HepG2 (cell line): ENCODE results near the gene NFS1. TPM values are rescaled to one million over a fixed set of nuclear protein-coding genes. Genes with fewer than 3 reads are reported as not detected.

Experiments used
- GABPA ChIP-seq, 2 experiments: IDR thresholded peaks; 2 replicates each; pipeline ENCODE4 v1.6.1; 2011 to 2016; ENCODE audit warnings: low read depth in 2 of 2, low read length in 1 of 2, missing biosample characterization in 1 of 2, missing genetic modification characterization in 1 of 2
- GATAD2A ChIP-seq: IDR thresholded peaks from 2 replicates; pipeline ENCODE4 v1.6.1; 2016
- HHEX ChIP-seq: IDR thresholded peaks from 2 replicates; pipeline ENCODE4 v1.6.1; 2016; ENCODE audit warnings: control low read depth
- HNF4G ChIP-seq, 2 experiments: sonication (generic) in 1 of 2; formaldehyde crosslinking in 1 of 2; IDR thresholded peaks; 2 replicates each; pipeline versions ENCODE4 v1.4.0 to v1.6.1; 2011 to 2020; ENCODE audit warnings: borderline replicate concordance in 2 of 2, low read depth in 2 of 2, mild to moderate bottlenecking in 2 of 2, low read length in 1 of 2, missing genetic modification reagents in 1 of 2, moderate library complexity in 1 of 2
- JUND ChIP-seq: sonication (generic); formaldehyde crosslinking; IDR thresholded peaks from 2 replicates; pipeline ENCODE4 v1.8.0; 2022; ENCODE audit warnings: mild to moderate bottlenecking, missing genetic modification reagents
- KMT2B ChIP-seq: IDR thresholded peaks from 2 replicates; pipeline ENCODE4 v1.6.1; 2016; ENCODE audit warnings: missing genetic modification reagents, missing compliant biosample characterization
- MBNL3 ChIP-seq: fragments of 250-450 bp; sonication (Bioruptor Pico); conservative IDR thresholded peaks from 2 replicates; pipeline ENCODE4 v1.8.0; 2022; ENCODE audit warnings: mild to moderate bottlenecking, inconsistent platforms
- MEIS1 ChIP-seq: sonication (generic); formaldehyde crosslinking; IDR thresholded peaks from 2 replicates; pipeline ENCODE4 v1.9.0; 2021; ENCODE audit warnings: mild to moderate bottlenecking, missing genetic modification reagents, moderate library complexity, borderline replicate concordance
- NAIF1 ChIP-seq: sonication (generic); formaldehyde crosslinking; IDR thresholded peaks from 2 replicates; pipeline ENCODE4 v1.5.0; 2020; ENCODE audit warnings: mild to moderate bottlenecking, missing genetic modification reagents, borderline replicate concordance
- PAF1 ChIP-seq: IDR thresholded peaks from 2 replicates; pipeline ENCODE4 v1.6.1; 2016; ENCODE audit warnings: missing genetic modification reagents, missing compliant biosample characterization
- PHF5A ChIP-seq: IDR thresholded peaks from one replicate; pipeline ENCODE4 v1.6.1; 2018; ENCODE audit warnings: low read depth, missing genetic modification reagents; ENCODE audit not compliant: unreplicated experiment
- RNF2 ChIP-seq: fragments of 450-650 bp; conservative IDR thresholded peaks from 2 replicates; pipeline ENCODE4 v1.6.1; 2016; ENCODE audit warnings: low read depth
- SIX4 ChIP-seq: sonication (generic); formaldehyde crosslinking; IDR thresholded peaks from 2 replicates; pipeline ENCODE4 v1.4.0; 2020; ENCODE audit warnings: missing genetic modification reagents
- SMAD3 ChIP-seq: sonication (generic); formaldehyde crosslinking; IDR thresholded peaks from 2 replicates; pipeline ENCODE4 v1.4.0; 2020; ENCODE audit warnings: missing genetic modification reagents
- TCF7L2 ChIP-seq: IDR thresholded peaks from 2 replicates; pipeline ENCODE4 v1.6.1; 2011; ENCODE audit warnings: mild to moderate bottlenecking, low read depth, low read length, moderate library complexity
- THAP8 ChIP-seq: sonication (generic); formaldehyde crosslinking; IDR thresholded peaks from 2 replicates; pipeline ENCODE4 v1.5.1; 2020; ENCODE audit warnings: missing genetic modification reagents, mild to moderate bottlenecking, borderline replicate concordance
- ZFP1 ChIP-seq: IDR thresholded peaks from 2 replicates; pipeline ENCODE4 v1.6.1; 2016
- ZFP82 ChIP-seq: sonication (generic); formaldehyde crosslinking; IDR thresholded peaks from 2 replicates; pipeline ENCODE4 v1.5.1; 2020; ENCODE audit warnings: mild to moderate bottlenecking, missing genetic modification reagents, borderline replicate concordance
- ZNF253 ChIP-seq: sonication (generic); formaldehyde crosslinking; IDR thresholded peaks from 2 replicates; pipeline ENCODE4 v1.8.0; 2022; ENCODE audit warnings: mild to moderate bottlenecking, missing genetic modification reagents, borderline replicate concordance
- ZNF383 ChIP-seq: sonication (generic); formaldehyde crosslinking; IDR thresholded peaks from 2 replicates; pipeline ENCODE4 v1.4.0; 2020; ENCODE audit warnings: missing genetic modification reagents, mild to moderate bottlenecking, borderline replicate concordance
- ZNF530 ChIP-seq: sonication (generic); formaldehyde crosslinking; IDR thresholded peaks from 2 replicates; pipeline ENCODE4 v1.5.0; 2020; ENCODE audit warnings: low read depth, mild to moderate bottlenecking, missing genetic modification reagents
- ZNF616 ChIP-seq: sonication (generic); formaldehyde crosslinking; IDR thresholded peaks from 2 replicates; pipeline ENCODE4 v1.5.0; 2020; ENCODE audit warnings: low read depth, mild to moderate bottlenecking, missing genetic modification reagents
- ZNF780A ChIP-seq: sonication (generic); formaldehyde crosslinking; IDR thresholded peaks from 2 replicates; pipeline ENCODE4 v1.8.0; 2022; ENCODE audit warnings: mild to moderate bottlenecking, missing genetic modification reagents, moderate library complexity
- ZSCAN9 ChIP-seq: IDR thresholded peaks from 2 replicates; pipeline ENCODE4 v1.6.1; 2016; ENCODE audit warnings: borderline replicate concordance
- polyA plus RNA-seq, 8 experiments: library from polyadenylated mRNA; depleted of rRNA in 3 of 8; stranded (reverse) in 7 of 8; unstranded in 1 of 8; fragments of >200 nt; fragmentation: Illumina TruSeq in 4 of 8; extraction: Trizol in 4 of 8; gene quantifications; 2 replicates each; pipeline versions ENCODE4 v1.2.1 to v1.2.3, GENCODE V29; 2011 to 2016; ENCODE audit warnings: low read depth in 4 of 8, missing spikeins in 1 of 8, mixed read lengths in 1 of 8; ENCODE audit not compliant: insufficient read depth in 1 of 8
- total RNA-seq, 5 experiments: library from RNA; depleted of rRNA; stranded (reverse); fragments of >200 nt; fragmentation: Illumina TruSeq; extraction: Trizol; gene quantifications; 2 replicates each; pipeline ENCODE4 v1.2.3, GENCODE V29; 2016; ENCODE audit warnings: low read depth in 1 of 5
- TF ChIP-seq, protein P1 (sequence below): sonication (generic); formaldehyde crosslinking; IDR thresholded peaks from 2 replicates; pipeline ENCODE4 v1.4.0; 2020; ENCODE audit warnings: mild to moderate bottlenecking, missing genetic modification reagents
- TF ChIP-seq, protein P2 (sequence below): sonication (generic); formaldehyde crosslinking; IDR thresholded peaks from 2 replicates; pipeline ENCODE4 v1.5.1; 2020; ENCODE audit warnings: mild to moderate bottlenecking, missing genetic modification reagents, borderline replicate concordance

NFS1 gene
- total and polyA plus RNA-seq, 2 of the 13 experiments (the other 11 are each of a cell fraction or from before 2014, with no cell fraction given): 65.9 to 88.1 TPM

DNA sequence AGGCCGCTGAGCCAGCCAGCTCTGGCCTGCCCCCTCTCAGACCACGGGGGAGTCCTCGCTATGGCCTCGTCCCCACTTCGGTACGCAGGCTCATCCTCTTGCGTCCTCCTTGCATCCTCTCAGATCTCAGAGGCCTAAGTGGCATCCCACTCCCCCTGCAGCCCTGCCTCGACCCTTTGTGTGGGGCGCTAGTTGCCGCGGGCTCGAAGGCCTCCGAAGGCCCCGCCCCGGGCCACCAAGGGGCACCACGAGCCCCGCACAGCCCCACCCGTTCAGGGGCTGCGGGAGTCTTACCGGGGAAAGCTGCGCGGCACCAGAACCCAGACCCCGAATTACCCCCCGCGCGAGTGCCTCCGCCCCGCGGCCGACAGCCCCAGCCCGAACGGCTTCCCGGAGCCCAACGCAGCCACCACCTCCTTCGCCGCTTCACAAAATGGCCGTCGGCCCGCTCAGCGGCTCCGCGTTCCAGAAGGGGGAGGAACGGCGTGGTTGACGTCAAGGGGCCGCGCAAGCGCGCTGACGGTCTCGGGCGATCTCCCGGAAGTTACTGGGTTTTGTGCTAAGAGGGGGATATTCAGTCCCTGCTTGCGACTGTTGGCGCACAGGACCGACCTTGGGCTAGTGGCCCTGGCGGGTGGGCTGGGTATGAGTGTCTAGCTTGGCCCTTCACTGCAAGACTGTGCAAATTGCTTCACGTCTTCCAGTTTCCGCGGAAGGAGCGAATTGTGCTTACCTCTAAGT lies 34.5 kb downstream of the NFS1 start, which contains the start of the genes CPNE1 and RBM12 (continued):
- TF ChIP-seq, protein P1, sequence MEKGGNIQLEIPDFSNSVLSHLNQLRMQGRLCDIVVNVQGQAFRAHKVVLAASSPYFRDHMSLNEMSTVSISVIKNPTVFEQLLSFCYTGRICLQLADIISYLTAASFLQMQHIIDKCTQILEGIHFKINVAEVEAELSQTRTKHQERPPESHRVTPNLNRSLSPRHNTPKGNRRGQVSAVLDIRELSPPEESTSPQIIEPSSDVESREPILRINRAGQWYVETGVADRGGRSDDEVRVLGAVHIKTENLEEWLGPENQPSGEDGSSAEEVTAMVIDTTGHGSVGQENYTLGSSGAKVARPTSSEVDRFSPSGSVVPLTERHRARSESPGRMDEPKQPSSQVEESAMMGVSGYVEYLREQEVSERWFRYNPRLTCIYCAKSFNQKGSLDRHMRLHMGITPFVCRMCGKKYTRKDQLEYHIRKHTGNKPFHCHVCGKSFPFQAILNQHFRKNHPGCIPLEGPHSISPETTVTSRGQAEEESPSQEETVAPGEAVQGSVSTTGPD (CRISPR knock-in tag): 0 out of 2 replicates have a peak, but pooled peaks have one; percentile 64
- TF ChIP-seq ZNF780A (CRISPR knock-in tag): no peak
- peak; percentile 91; the same call in 1 of the 2 replicates for TF ChIP-seq ZNF253 (CRISPR knock-in tag)
- no peak for TF ChIP-seq TCF7L2
- TF ChIP-seq HHEX (CRISPR knock-in tag): no peak
- TF ChIP-seq ZFP1 (CRISPR knock-in tag): peak; percentile 97
- TF ChIP-seq ZSCAN9 (CRISPR knock-in tag): peak; percentile 99
- TF ChIP-seq PAF1 (CRISPR knock-in tag): no peak
- TF ChIP-seq, protein P2, sequence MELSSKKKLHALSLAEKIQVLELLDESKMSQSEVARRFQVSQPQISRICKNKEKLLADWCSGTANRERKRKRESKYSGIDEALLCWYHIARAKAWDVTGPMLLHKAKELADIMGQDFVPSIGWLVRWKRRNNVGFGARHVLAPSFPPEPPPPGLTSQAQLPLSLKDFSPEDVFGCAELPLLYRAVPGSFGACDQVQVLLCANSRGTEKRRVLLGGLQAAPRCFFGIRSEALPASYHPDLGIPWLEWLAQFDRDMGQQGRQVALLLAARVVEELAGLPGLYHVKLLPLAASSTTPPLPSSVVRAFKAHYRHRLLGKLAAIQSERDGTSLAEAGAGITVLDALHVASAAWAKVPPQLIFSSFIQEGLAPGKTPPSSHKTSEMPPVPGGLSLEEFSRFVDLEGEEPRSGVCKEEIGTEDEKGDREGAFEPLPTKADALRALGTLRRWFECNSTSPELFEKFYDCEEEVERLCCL: peak; percentile 98
- peak; percentile 89 for TF ChIP-seq RNF2
- peak; percentile 8; the same call in 1 of the 2 replicates for TF ChIP-seq SIX4 (CRISPR knock-in tag)
- peak; percentile 77 for TF ChIP-seq SMAD3 (CRISPR knock-in tag)
- TF ChIP-seq KMT2B (CRISPR knock-in tag): peak; percentile 93
- TF ChIP-seq JUND: 0 out of 2 replicates have a peak, but pooled peaks have one; percentile 48
- peak; percentile 93 for TF ChIP-seq ZNF616 (CRISPR knock-in tag)
- no peak for TF ChIP-seq MBNL3 (CRISPR knock-in tag)
- TF ChIP-seq ZNF530: no peak; the same call in 1 of the 2 replicates
- TF ChIP-seq GABPA (IDR thresholded peaks at IDR 0.05; ENCODE audit: low read depth, low read length): no peak
- TF ChIP-seq GABPA (CRISPR knock-in tag; IDR thresholded peaks at IDR 0.05; ENCODE audit: low read depth): peak; percentile 86
- TF ChIP-seq GATAD2A (CRISPR knock-in tag): peak; percentile 83
- TF ChIP-seq HNF4G (IDR thresholded peaks at IDR 0.05; ENCODE audit: borderline replicate concordance, low read depth, low read length): no peak
- TF ChIP-seq HNF4G (CRISPR knock-in tag; IDR thresholded peaks at IDR 0.05; ENCODE audit: borderline replicate concordance, low read depth): peak; percentile 86
- 0 out of 2 replicates have a peak, but pooled peaks have one; percentile 59 for TF ChIP-seq NAIF1 (CRISPR knock-in tag)
- peak; percentile 99 for TF ChIP-seq ZFP82 (CRISPR knock-in tag)
- 0 out of 2 replicates have a peak, but pooled peaks have one; percentile 96 for TF ChIP-seq THAP8 (CRISPR knock-in tag)
- TF ChIP-seq MEIS1 (CRISPR knock-in tag): peak; percentile 98
- TF ChIP-seq ZNF383 (CRISPR knock-in tag): peak; percentile 99; the same call in 1 of the 2 replicates
- TF ChIP-seq PHF5A (CRISPR knock-in tag): peak; percentile 65
